Activated B cell treated with CpG ODN at 0.5 μM for 24 hours (primary cell): ENCODE measurements around the gene KRT79. TPM values are rescaled to one million over a fixed set of nuclear protein-coding genes. Genes with fewer than 3 reads are reported as not detected.

ENCODE experiments used
- ATAC-seq: fragments of 200-7000 bp; cut with Tn5 transposase; one replicate; pipeline ENCODE4 v1.10.0; 2021; ENCODE audit warnings: low read depth, mild to moderate bottlenecking, moderate library complexity
- CTCF ChIA-PET: fragments of 350-600 bp; sonication (Branson Sonifier 250); formaldehyde crosslinking; loops from one replicate; lab custom pipeline; 2021; ENCODE audit warnings: antibody characterized with exemption; lab: Charles Lee
- POLR2A ChIA-PET: fragments of 350-600 bp; sonication (Branson Sonifier 250); formaldehyde crosslinking; loops from one replicate; lab custom pipeline; 2021; ENCODE audit warnings: antibody characterized with exemption; lab: Charles Lee
- DNase-seq: peaks from one replicate; pipeline ENCODE4 v3.0.0; 2022
- H3K27ac Mint-ChIP-seq: one replicate; pipeline ENCODE4 v1.8.0; 2020; ENCODE audit warnings: mixed read lengths
- H3K27me3 Mint-ChIP-seq: one replicate; pipeline ENCODE4 v1.8.0; 2021; ENCODE audit warnings: mixed read lengths
- H3K36me3 Mint-ChIP-seq: one replicate; pipeline ENCODE4 v1.8.0; 2021; ENCODE audit warnings: low read depth, mixed read lengths
- H3K4me1 Mint-ChIP-seq: one replicate; pipeline ENCODE4 v1.8.0; 2021; ENCODE audit warnings: mixed read lengths
- H3K4me3 Mint-ChIP-seq: one replicate; pipeline ENCODE4 v1.8.0; 2020; ENCODE audit warnings: mild to moderate bottlenecking, mixed read lengths
- H3K9me3 Mint-ChIP-seq: one replicate; pipeline ENCODE4 v1.8.0; 2020; ENCODE audit warnings: mixed read lengths
- CTCF ChIP-seq: fragments of 200-600 bp; IDR thresholded peaks from one replicate; pipeline ENCODE4 v1.8.0; 2022; ENCODE audit warnings: antibody characterized with exemption, mild to moderate bottlenecking
- intact Hi-C: fragments of 100-400 bp; cut with micrococcal nuclease; formaldehyde crosslinking; loops from one replicate; pipeline ENCODE4 v1.15.1; 2024
- total RNA-seq: library from RNA; stranded (reverse); gene quantifications from 2 replicates; pipeline ENCODE4 v1.2.3, GENCODE V29; 2022

Gene KRT79
- total RNA-seq, 1 donor from 2014 or later, result not detected

- no peak for TF ChIP-seq CTCF
- no peak overlapping the region for H3K4me3 Mint-ChIP-seq
- CTCF ChIA-PET, result no interaction called here
- H3K27ac Mint-ChIP-seq, result no peak overlapping the region
- ATAC-seq (no peak), DNase-seq (no peak)
- POLR2A ChIA-PET, result no interaction called here
- no peaks in the 10 kb centered on the region for H3K9me3 Mint-ChIP-seq
- no peaks in the 10 kb centered on the region for H3K36me3 Mint-ChIP-seq
- no peaks in the 10 kb centered on the region for H3K4me1 Mint-ChIP-seq
- peaks cover 15% of the 10 kb centered on the region for H3K27me3 Mint-ChIP-seq
- intact Hi-C loops, result no loop called here
Measured at GRCh38 chr12:52823761-52824450, 10.2 kb downstream of the KRT79 start.

GRCh38 chr12:52822771-52823510, 11.2 kb downstream of the KRT79 start:
- Mint-ChIP-seq H3K9me3 (no peaks in the 10 kb centered on the region), H3K36me3 (no peaks in the 10 kb centered on the region), H3K27ac (no peak overlapping the region), H3K27me3 (peaks cover 21% of the 10 kb centered on the region), H3K4me1 (no peaks in the 10 kb centered on the region), H3K4me3 (no peak overlapping the region)
- CTCF ChIA-PET, result no interaction called here
- DNase-seq (no peak), ATAC-seq (no peak)
- POLR2A ChIA-PET, result no interaction called here
- no peak for TF ChIP-seq CTCF
- intact Hi-C loops, result no loop called here

- TF ChIP-seq CTCF, result no peak
- intact Hi-C loops, result no loop called here
- CTCF ChIA-PET, result no interaction called here
- H3K36me3 Mint-ChIP-seq, result no peaks in the 10 kb centered on the region
- H3K27ac Mint-ChIP-seq, result no peak overlapping the region
- no peak for DNase-seq
- no peaks in the 10 kb centered on the region for H3K4me1 Mint-ChIP-seq
- no peaks in the 10 kb centered on the region for H3K9me3 Mint-ChIP-seq
- POLR2A ChIA-PET, result no interaction called here
- H3K4me3 Mint-ChIP-seq, result no peak overlapping the region
- H3K27me3 Mint-ChIP-seq, result peaks cover 29% of the 10 kb centered on the region
- ATAC-seq, result no peak
Measured at GRCh38 chr12:52821826-52822660, 12.1 kb downstream of the KRT79 start.

- ChIA-PET POLR2A (no interaction called here), CTCF (interaction anchor here (0.7 kb wide), 1 partner anchor 12 kb away, joined by 3 read pairs; no protein-coding TSS in a partner anchor)
- intact Hi-C loops, result no loop called here
- TF ChIP-seq CTCF, result no peak
- peaks cover 26% of the 10 kb centered on the region for H3K27me3 Mint-ChIP-seq
- no peaks in the 10 kb centered on the region for H3K4me1 Mint-ChIP-seq
- DNase-seq (no peak), ATAC-seq (no peak)
- no peaks in the 10 kb centered on the region for H3K9me3 Mint-ChIP-seq
- no peak overlapping the region for H3K4me3 Mint-ChIP-seq
- H3K36me3 Mint-ChIP-seq, result no peaks in the 10 kb centered on the region
- no peak overlapping the region for H3K27ac Mint-ChIP-seq
Measured at GRCh38 chr12:52821071-52821730, 12.9 kb downstream of the KRT79 start.
